Putamen (tissue), 1 donor: Measurements from ENCODE around the gene HMX1.

Source experiments
- DNase-seq: peaks from one replicate; pipeline ENCODE4 v3.0.0-alpha.2; 2016; ENCODE audit warnings: low spot score

HMX1 gene

DNA sequence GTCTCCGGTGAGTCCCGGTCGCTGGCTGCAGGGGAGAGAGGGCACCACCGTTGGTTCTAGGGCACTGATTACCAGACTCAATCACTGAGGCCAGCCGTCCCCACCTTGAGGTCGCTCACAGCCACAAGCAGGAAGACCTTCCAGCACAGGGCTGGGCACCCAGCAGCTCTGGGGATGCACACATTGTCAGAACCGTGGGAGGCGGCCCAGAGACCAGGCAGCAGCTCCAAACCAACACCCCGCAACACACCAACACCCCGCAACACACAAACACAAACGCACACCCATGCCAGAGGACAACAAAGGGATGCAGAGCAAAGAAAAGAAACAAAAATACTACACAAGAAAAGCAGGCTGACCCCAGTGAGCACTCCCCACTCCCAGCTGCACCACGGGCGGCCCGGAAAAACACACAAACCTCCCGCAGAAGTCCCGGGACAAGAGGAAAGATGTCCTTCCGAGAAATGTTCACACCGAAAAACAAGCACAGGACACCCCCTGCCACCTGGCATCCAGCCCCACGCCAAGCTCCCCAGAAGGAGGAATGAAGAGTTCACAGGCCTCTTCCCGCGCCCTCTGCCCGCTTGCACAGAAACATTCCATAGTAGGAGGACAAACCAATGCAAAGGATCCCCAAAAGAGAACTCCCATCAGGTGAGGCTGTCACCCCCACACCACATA, 3.2 kb downstream of the HMX1 start:
- DNase-seq: no peak

DNA sequence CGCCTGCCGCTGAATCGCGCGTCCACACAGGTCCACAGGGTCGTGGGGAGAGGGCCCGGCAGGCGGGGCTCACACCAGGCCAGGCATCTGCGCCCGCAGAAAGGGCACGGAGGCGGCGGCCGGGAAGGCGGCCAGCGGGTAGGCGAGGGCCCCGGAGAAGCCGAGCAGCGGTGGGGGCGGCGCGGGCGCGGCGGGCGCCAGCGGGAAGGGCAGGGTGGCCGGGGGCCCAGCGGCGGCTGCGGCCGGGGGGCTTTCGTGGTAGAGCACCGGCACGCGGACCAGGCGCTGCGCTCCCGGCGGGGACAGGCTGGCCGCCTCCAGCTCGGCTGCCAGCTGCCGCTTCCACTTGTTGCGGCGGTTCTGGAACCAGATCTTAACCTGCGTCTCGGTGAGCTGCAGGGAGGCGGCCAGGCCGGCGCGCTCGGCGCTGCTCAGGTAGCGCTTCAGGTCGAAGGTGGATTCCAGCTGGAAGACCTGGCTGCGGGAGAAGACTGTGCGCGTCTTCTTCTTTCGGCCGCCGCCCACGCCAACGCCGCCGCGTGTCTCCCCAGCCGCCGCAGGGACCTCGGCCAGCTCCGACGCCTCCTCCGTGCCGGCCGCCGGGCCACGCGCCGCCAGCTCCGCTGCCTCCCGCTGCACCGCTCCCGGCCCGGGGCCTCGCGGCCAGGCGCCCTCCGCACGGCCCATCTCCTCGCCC, 3.9 kb downstream of the HMX1 start:
- DNase-seq: no peak

DNA sequence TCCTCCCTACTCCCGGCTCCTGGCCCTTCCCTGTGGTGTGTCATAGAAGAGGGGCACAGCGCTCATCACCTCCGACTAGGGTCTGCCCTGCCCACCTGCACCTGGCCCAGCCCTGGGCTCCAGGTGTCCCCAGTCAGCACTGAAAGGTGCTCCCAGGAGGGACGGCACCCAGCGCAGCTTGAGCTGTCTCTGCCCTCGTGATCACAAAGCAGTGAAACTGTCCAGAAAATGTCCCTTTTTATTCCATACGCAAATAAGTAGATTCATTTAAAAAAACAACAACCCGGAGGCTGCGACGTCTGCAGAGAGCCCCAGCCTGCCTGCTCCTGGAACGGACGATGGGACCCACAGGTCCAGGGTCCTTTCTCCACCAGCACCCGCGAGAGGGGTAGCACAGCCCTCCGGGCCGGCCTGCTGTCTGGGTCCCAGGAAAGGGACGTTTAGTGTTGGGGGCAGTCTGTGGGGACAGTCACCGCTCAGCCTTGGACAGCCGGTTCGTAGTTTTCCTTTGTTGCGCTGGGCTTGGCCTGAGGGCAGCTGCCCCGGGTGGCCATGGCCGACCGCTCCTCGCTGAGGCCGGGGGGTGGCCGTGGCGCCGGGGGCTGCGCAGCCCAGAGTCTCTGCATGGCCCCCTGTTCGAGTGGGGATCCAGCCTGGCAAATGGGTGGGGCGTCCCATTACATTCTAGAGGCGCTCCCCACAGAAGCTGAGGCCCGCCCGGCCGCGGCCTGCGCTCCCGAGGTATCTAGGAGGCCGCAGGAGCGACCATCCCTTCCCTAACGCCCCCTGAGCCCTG, 4.6 kb downstream of the HMX1 start:
- no peak for DNase-seq

DNA sequence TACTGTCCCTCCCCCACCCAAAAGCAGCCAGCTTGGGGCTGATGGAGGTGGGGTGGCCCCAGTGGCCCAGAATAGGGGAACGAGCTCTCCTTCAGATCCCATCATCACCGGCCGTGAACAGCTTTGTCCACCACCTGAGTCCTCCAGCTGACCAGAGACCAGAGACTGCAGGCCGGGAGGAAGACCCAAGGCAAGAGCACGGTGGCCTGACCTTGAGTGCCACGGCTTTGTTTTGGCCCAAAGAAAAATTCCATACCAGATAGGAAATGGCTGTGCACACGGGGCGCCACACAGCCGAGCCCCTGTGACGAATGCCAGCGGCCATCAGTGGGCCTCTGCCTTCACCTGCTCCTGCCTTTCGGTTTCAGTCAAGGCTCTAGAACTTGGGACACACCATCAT, 5.2 kb downstream of the HMX1 start:
- no peak for DNase-seq

DNA sequence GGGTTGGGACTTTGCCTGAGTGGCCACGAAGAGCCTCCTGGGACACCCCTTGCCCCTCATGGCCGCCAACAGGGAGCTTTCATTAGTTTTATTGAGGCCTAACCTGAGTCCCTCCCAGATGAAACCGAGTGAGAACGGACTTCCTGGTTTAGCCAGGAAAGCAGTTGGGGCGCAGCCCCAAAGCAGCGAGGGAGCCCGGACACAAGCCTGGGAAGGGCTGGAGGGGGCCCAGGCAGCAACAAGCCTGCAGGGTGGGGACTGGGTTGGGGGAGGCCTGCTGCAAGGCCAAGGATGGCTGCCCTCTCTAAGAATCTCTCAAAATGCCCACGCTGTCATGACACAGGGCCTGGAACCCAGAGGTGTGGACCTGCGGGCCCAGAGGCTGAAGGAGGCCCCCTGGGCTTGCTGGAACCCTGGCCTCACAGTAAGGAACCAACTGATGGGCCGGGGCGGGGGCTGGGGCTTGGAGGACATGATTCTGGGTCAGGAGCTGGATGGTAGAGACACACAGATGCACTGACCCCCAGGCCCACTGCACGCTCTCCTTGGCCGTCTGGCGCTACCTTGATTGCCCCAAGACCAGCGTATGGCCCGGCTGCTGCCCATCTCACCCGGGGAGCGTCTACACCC, 5.8 kb downstream of the HMX1 start:
- DNase-seq: no peak

DNA sequence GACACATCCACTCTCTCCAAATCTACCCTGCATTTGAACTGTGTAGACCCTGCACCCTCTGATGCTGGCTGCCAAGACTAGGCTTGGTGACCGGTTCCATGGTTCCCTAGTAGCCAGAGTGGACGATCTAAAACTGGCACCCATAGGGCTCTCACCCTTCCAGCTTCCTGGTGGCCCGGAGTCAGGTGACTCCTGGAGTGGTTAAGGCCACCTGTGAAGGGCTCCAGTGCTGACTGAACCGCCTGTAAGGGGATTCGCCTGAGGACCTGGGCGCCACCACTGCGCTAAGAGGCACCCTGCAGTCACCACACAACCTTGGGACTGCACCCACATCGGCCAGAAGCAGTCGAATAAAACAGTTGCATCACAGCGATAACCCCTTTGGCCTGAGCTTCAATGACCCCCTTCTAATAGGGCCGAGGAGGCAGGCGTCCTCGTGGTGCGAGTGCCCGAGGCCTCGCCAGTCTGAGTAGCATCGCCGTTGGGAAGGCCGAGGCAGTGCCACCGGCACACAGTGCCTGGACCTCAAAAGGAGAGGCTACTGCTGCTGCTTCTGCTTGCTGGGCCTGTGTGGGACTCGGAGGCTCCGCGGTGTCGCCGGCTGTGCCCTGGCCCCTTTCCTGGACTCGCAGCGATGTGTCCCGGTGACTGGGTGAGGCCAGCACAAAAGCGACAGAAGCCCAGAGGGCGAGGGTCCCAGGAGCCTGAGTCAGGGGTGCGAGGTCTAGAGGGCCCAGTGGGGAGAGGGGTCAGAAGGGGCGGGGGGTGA, 6.5 kb downstream of the HMX1 start:
- DNase-seq: no peak

DNA sequence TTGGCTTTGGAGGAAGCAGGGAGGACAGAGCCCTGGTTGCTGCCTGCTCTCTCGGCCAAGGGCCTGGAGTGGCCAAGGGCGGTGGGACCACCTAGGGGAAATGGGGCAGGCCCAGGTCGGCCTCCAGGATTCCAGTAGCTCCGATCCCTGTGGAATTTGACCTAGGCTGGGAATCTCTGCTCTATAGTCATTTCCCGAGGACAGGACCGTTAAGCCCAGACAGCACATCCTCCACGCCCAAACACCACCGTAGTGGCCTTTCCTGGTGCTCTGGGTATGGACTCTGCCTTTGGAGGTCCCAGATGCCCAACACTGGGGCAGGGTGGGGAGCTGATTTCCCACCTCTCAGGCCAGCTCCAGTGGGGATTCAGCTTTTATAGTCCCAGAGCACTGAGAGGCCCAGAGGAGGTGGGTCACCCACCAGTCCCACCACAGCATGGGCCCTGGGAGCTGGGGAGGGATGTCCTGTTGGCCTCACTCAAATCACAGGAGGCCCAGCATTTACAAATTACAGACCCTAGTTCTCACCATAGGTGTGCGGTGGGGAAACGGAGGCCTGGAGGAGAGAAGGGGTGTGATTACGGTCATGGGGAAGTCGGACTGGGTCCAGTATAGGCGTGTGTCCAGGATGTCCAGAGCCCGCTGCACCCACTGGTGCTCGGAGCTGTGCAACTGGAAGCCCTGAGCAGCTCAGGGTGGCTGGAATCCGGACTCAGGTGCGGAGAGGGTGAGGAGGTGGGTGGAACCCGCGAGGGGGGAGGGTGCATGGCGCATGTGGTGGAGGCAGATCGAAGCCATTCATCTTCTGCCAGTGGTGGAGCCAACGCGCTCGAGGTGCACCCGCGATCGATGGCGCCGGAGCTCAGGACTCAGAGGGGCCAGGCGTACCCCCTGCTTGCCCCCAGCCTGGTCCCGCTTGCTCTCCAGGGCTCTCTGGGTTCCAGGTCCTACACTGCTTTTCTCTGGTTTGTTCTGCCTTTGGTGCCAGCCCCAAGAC, 7.7 kb downstream of the HMX1 start:
- no peak for DNase-seq

DNA sequence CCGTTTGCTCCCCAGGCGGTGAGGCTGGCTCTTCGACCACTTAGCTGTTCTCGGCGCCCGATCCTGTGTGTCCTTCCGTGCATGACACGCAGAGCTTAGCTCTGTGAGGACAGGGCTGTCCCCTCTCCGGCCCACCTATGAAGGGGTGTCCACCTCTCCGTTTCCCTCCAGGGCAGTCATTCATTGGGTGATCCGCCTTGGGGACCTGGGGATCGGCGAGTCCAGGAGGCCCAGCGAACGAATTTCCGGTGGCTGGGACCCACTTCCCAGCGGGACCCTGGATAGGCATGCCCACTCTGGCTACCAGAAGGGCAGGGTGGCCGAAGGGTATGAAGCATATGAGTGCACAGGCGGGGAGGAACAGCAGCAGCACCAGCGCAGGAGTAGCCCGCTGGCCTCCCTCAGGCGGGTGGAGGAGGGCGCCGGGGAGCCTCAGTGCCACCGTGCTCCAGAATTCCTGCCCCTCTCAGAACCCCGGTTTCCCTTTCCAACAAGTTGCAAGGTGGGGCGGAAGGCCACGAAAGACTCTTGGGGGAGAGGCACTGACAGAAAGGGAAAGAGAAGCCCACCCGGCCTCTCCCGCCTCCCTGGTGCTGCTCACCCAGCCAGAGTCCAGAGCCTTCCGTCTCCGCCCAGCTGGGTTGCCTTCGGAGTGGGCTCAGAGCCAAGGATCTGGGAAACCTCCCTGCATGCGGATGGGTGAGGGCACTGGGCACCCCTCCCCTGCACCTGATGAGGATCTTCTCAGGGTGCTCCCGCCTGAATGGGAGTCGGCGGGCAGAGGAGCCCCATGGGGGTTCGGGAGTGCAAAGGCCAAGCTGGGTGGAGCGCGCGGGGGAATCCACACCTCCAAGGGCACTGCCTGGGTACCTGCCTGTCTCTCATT, 8.6 kb downstream of the HMX1 start:
- DNase-seq: no peak

DNA sequence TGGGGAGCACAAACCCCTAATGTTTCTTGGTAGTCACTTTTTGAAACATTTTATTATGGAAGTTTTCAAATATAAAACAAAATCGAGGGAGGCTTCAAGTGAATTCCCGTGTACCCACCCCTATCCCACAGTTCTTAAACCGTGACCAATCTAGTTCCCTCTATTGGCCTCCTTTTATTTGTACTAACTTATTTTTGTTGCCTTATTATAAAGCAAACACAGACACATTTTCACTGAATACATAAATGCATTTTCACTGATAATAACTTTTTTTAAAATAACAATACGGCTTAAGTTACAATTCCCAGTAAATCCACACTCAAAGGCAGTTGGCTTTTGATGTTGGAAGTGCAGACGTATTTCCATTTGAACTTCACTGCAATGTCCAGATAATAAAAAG, 9.3 kb downstream of the HMX1 start:
- DNase-seq: no peak

DNA sequence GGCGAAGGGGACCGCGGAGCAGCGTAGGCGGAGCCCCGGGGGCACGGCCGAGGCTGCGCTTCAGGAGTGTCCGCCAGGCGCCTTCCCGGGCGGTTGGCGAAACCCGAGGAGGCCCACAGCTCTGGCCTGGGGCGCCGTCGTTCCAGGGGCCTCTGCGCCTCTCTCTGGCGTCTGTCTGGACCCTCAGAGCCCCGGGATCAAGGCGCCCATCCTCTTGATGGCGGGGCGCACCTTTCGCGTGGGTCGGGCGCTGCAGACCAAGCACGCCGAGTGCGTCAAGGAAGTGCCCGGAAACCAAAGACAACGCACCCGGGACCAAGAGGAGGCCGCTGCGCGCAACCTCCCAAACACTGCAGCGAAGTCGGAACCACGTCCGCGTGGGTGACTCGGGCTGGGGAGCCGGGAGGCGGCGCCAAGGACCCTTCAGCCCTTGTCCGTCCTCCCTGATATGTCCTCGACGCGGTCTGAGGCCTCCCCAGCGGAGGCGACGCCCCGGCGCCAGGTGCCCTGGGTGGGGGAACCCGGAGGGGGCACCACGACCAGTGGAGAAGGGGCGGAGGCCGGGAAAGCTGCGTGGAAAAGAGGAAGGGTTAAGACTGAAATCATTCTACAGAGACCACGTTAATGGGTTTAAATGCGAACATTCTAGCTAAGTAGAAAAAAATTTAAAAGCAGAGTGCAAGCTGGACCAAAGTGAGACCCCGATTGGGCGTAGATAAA, 9.9 kb downstream of the HMX1 start:
- no peak for DNase-seq

DNA sequence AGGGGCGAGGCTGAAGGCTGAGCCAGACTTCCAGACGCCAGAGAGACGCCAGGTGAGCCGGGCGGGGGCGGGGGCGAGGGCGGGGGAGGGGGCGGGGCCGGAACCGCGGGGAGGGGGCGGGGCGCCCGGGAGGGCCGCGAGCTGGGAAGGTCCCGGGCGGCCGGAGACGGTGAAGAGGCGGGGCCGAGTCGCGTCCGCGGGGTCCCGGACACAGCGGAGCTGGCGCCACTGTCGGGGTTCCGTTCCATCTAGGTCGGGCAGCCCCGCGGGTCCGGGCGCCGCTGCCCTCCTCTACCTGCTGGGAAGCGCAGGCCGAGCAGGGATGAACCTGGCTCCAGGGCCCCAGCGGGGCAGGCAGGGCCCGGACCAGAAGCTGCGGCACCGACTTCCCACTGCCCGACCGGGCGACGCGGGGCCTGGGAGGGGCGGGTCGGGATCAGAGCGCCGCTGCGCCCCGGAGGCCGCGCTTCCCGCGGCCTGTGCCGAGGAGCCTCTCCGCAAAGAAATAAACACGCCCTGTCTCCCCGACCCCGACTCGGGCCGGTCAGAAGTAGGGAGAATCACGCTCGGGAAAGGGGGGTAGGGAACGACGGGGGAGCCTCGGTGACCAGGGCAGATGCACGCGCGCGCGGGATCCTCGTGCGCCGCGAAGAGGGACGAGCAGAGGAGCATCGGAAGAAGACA, 10.6 kb downstream of the HMX1 start:
- no peak for DNase-seq

DNA sequence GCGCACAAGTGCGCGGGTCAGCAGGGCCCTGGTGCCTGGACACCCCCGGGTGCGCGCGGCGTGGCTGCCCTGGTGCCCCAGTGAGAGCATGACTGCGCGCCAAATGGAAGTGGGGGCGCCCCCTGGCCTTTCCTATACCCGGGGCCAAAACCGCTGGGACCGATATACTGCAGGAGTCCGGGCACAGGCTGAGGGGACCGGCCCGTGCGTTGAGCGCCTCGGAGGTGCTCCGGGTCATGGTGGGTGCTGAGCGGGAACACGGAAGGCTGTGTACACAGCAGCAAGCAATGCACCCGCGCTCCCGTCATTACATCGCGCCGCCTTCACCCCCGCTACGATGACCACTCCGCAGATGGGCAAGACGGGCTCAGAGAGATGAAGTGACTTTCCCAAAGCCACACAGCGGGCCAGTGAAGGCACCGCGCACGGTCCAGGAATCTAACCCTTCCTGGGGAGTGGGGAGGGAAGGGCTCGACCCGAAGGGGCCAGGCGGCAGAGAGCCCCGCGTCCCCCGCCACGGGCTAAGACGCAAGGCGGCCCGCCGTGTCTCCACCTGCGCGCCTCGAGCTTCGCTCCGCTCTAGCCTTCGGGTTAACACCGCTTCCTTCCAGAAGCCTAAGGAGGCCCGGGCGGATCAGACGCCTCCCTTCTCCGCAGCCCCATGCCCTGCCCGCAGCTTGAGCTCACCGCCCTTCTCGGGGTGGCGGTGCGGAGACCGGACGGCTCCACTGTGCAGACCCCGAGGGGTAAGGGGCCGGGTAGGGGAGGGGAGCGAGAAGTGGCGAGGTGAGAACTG, 11.3 kb downstream of the HMX1 start:
- DNase-seq: no peak

DNA sequence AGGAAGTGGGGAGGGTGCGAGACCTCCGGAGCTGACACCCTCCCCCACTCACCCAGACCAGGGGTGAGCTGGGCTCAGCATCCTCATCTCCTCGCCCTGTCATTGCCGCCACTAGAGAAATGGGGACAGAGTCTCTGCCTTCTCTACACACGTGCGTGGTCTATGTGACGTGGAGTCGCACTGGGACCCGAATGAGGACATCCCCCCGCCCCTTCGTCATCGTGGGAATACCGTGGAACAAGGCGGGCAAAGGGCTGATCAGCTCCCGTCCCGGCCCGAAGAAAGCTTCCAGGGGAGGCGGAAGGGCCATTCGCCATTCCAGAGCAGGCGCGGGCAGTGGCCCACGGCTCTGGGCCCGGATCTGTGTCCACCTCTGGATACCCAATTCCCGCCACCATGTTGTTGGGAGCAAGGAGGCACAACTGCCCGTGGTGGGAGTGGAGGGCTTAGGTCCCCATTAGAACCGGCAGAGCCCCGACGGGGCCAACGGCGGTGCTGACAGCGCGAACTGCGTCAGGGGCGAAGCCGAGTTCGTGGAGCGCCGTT, 12.0 kb downstream of the HMX1 start:
- no peak for DNase-seq

DNA sequence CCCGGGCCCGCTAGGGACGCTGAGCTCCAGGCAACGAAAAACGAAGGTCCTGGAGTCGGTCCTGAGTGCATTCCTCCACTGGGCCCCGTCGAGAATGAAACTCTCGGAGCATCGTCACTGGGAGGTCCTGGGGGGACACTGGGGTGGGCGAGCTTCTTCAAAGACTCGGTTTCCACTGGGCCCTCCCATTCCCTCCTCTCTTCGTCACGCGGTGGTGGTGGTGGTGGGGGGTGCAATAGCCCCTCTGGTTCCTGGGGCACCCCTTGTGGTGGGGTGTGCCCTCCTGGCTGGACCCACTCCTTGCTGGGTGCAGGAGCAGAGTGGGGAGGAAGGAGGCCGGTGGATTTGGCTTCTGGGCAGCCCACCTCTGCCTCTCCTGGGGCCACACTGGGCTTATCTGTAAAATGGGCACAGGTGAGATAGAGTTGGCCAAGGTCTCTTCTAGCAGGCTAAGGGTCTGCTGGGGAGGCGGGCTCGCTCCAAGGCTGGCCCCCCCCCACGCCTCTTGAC, 12.9 kb downstream of the HMX1 start:
- DNase-seq: no peak

DNA sequence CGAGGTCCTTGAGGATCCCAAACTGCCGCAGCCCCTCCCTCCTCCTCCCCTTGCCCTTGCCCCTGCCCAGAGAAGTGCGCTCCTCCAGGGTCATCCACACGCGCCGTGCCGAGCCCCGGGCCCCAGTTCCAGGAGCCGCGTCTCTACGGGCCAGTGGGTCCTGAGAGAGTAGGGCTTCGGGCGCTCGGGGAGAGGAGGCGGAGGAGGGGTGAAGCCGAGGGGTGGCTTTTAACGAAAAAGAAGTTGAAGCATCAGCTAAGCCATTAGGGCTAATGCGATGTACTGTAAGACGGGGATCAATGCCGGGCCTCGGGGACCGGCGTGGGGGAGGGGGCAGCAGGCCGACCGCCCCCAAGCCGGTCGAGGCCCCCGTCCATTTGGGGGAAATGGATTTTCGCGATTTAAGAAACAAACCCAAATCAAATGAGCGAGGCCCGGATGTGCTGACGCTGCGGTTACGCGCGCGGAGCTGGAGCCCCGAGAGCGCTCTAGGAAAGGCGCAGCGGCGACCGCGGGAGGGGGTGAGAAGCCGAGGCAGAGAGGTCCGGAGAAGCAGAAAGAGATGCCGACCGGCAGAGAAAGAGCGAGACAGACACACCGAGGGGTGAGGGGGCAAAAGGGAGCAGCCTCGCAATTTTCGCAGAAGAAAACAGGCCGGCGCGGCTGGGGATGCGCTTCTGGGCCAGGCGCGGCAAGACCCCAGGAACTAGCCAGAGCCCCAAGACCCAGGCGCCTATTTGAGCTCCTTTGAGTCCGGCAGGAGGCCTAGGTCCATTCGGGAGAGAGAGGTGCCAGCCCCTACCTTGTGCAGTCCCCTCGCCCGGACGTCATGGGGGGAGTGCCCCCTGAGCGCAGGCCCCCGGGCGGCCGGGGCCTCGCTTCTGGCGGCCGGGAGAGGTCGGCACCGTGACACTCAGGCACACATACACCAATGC, 13.6 kb downstream of the HMX1 start:
- no peak for DNase-seq
